Calu3 (cell line): ENCODE measurements around the gene RGL4. TPM values are rescaled to one million over a fixed set of nuclear protein-coding genes. Genes with fewer than 3 reads are reported as not detected.
A peak's percentile ranks its signal among the peaks of the same experiment; 100 is the strongest.
"Not testable (repeated sequence)": the region's sequence is repeated elsewhere in the genome, so short reads cannot be mapped to it uniquely, and the experiment has no call there.

ENCODE experiments used
- BruUV-seq: library from RNA; stranded (reverse); fragments of 400-500 nt; replicated peaks from 2 replicates; lab custom pipeline; 2021; lab: Mats Ljungman, UMichigan
- CTCF ChIA-PET: fragments of 300-600 bp; sonication (Branson Sonifier 250); formaldehyde crosslinking; loops from one replicate; lab custom pipeline; 2022; ENCODE audit warnings: antibody characterized with exemption; lab: Charles Lee
- DNase-seq: peaks from one replicate; pipeline ENCODE4 v3.0.0; 2022
- H3K27ac Mint-ChIP-seq: one replicate; pipeline ENCODE4 v1.8.0; 2022; ENCODE audit warnings: mixed read lengths; ENCODE audit not compliant: unreplicated experiment
- H3K27me3 Mint-ChIP-seq: one replicate; pipeline ENCODE4 v1.8.0; 2022; ENCODE audit warnings: mixed read lengths; ENCODE audit not compliant: unreplicated experiment
- H3K36me3 Mint-ChIP-seq: one replicate; pipeline ENCODE4 v1.8.0; 2022; ENCODE audit warnings: mild to moderate bottlenecking, moderate library complexity, mixed read lengths; ENCODE audit not compliant: insufficient read depth, unreplicated experiment
- H3K4me1 Mint-ChIP-seq: one replicate; pipeline ENCODE4 v1.8.0; 2022; ENCODE audit warnings: mild to moderate bottlenecking, low read depth, mixed read lengths; ENCODE audit not compliant: unreplicated experiment
- H3K4me3 Mint-ChIP-seq: one replicate; pipeline ENCODE4 v1.8.0; 2022; ENCODE audit warnings: mild to moderate bottlenecking, low read depth, moderate library complexity, mixed read lengths; ENCODE audit not compliant: unreplicated experiment
- H3K9me3 Mint-ChIP-seq: one replicate; pipeline ENCODE4 v1.8.0; 2022; ENCODE audit warnings: low read depth, mixed read lengths; ENCODE audit not compliant: unreplicated experiment
- intact Hi-C: fragments of 100-400 bp; cut with micrococcal nuclease; formaldehyde crosslinking; loops from one replicate; pipeline ENCODE4 v1.10.0; 2022; ENCODE audit not compliant: unreplicated experiment
- total RNA-seq: library from RNA; stranded (reverse); gene quantifications from 2 replicates; pipeline ENCODE4 v1.2.3, GENCODE V29; 2022
- TF ChIP-seq, protein P1 (sequence below): fragments of 200-600 bp; IDR thresholded peaks from one replicate; pipeline ENCODE4 v1.8.0; 2022; ENCODE audit warnings: antibody characterized with exemption; ENCODE audit not compliant: unreplicated experiment

The RGL4 gene
- total RNA-seq, 1 experiment from 2014 or later = not detected

GRCh38 chr22:23673826-23674690 is 16.8 kb upstream of the RGL4 start:
- peaks cover 39% of the 10 kb centered on the region for H3K4me1 Mint-ChIP-seq
- no peak overlapping the region for H3K27ac Mint-ChIP-seq
- no peak overlapping the region for H3K4me3 Mint-ChIP-seq
- no TSS peak for BruUV-seq
- TF ChIP-seq, protein P1, sequence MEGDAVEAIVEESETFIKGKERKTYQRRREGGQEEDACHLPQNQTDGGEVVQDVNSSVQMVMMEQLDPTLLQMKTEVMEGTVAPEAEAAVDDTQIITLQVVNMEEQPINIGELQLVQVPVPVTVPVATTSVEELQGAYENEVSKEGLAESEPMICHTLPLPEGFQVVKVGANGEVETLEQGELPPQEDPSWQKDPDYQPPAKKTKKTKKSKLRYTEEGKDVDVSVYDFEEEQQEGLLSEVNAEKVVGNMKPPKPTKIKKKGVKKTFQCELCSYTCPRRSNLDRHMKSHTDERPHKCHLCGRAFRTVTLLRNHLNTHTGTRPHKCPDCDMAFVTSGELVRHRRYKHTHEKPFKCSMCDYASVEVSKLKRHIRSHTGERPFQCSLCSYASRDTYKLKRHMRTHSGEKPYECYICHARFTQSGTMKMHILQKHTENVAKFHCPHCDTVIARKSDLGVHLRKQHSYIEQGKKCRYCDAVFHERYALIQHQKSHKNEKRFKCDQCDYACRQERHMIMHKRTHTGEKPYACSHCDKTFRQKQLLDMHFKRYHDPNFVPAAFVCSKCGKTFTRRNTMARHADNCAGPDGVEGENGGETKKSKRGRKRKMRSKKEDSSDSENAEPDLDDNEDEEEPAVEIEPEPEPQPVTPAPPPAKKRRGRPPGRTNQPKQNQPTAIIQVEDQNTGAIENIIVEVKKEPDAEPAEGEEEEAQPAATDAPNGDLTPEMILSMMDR = no peak
- no peak for DNase-seq
- H3K9me3 Mint-ChIP-seq = no peaks in the 10 kb centered on the region
- H3K36me3 Mint-ChIP-seq = peaks cover 12% of the 10 kb centered on the region
- intact Hi-C loops = no loop called here
- no peaks in the 10 kb centered on the region for H3K27me3 Mint-ChIP-seq
- CTCF ChIA-PET = no interaction called here

- not testable (repeated sequence) for H3K4me3 Mint-ChIP-seq, BruUV-seq, DNase-seq, H3K9me3 Mint-ChIP-seq, H3K27ac Mint-ChIP-seq, H3K27me3 Mint-ChIP-seq
- CTCF ChIA-PET = interaction anchor here (1.1 kb wide), 1 partner anchor 44 kb away, joined by 3 read pairs; no protein-coding TSS in a partner anchor
- intact Hi-C loops = loop anchor here (1.0 kb wide), 1 partner anchor 27 kb away; no protein-coding TSS in a partner anchor
- Mint-ChIP-seq H3K36me3 (peaks cover 12% of the 10 kb centered on the region), H3K4me1 (peaks cover 39% of the 10 kb centered on the region)
Observed at GRCh38 chr22:23674886-23675501, 15.8 kb upstream of the RGL4 start.

- no TSS peak for BruUV-seq
- TF ChIP-seq, protein P1 = no peak
- H3K4me3 Mint-ChIP-seq = no peak overlapping the region
- CTCF ChIA-PET = interaction anchor here (0.5 to 1.1 kb wide), 2 partner anchors 32 to 43 kb away, joined by 3 to 4 read pairs; no protein-coding TSS in a partner anchor
- intact Hi-C loops = loop anchor here (1.0 kb wide), 1 partner anchor 27 kb away; no protein-coding TSS in a partner anchor
- peak; percentile 57 for DNase-seq
- H3K36me3 Mint-ChIP-seq = peaks cover 12% of the 10 kb centered on the region
- H3K4me1 Mint-ChIP-seq = peaks cover 39% of the 10 kb centered on the region
- no peaks in the 10 kb centered on the region for H3K27me3 Mint-ChIP-seq
- H3K27ac Mint-ChIP-seq = no peak overlapping the region
- H3K9me3 Mint-ChIP-seq = no peaks in the 10 kb centered on the region
Observed at GRCh38 chr22:23675502-23676415, 15.1 kb upstream of the RGL4 start.

GRCh38 chr22:23676841-23677700 is 13.7 kb upstream of the RGL4 start:
- BruUV-seq, H3K9me3 Mint-ChIP-seq, H3K27ac Mint-ChIP-seq, DNase-seq, H3K27me3 Mint-ChIP-seq, H3K4me3 Mint-ChIP-seq, intact Hi-C loops: not testable (repeated sequence)
- CTCF ChIA-PET = interaction anchor here (0.5 kb wide), 1 partner anchor 34 kb away, joined by 4 read pairs; no protein-coding TSS in a partner anchor
- Mint-ChIP-seq H3K4me1 (peaks cover 39% of the 10 kb centered on the region), H3K36me3 (peaks cover 12% of the 10 kb centered on the region)
